K562 (cell line): ENCODE results near the gene CARD18. TPM values are rescaled to one million over a fixed set of nuclear protein-coding genes. Genes with fewer than 3 reads are reported as not detected.

Experiments
- ATAC-seq: fragments of 200-7000 bp; cut with Tn5 transposase; 3 replicates; pipeline ENCODE4 v1.9.1; 2020; ENCODE audit warnings: moderate library complexity
- BruUV-seq: library from RNA; stranded (reverse); fragments of 400-500 nt; replicated peaks from 2 replicates; lab custom pipeline; 2021; lab: Mats Ljungman, UMichigan
- CTCF ChIA-PET: fragments of 300-600 bp; formaldehyde crosslinking; extraction: SDS; loops from one replicate; lab custom pipeline; 2021; ENCODE audit warnings: low intra/inter-chr PET ratio; lab: Yijun Ruan, JAX
- POLR2A ChIA-PET: fragments of 300-600, 350-650 bp; sonication (Branson Sonifier 250); formaldehyde crosslinking; extraction: SDS; loops from one replicate; lab custom pipeline; 2021; ENCODE audit warnings: antibody characterized with exemption, inconsistent platforms; lab: Yijun Ruan, JAX
- DNase-seq, 4 experiments: peaks; one replicate each; pipeline versions ENCODE4 v3.0.0 to v3.0.0-alpha.2; 2011 to 2018; ENCODE audit warnings: low spot score in 3 of 4, mixed read lengths in 3 of 4; ENCODE audit errors: extremely low read depth in 1 of 4
- FAIRE-seq: peaks from 2 replicates; lab custom pipeline; 2011; peaks lifted over from hg19 to GRCh38; lab: Jason Lieb, UNC
- H2AFZ ChIP-seq: 2 replicates; pipeline ENCODE4 v1.6.0; 2011; ENCODE audit warnings: low read depth, low read length, control low read depth, inconsistent platforms
- H3K27ac ChIP-seq: fragments of 200-600 bp; 3 replicates; pipeline ENCODE4 v1.8.0; 2011; ENCODE audit warnings: low read depth, mild to moderate bottlenecking, control low read depth, inconsistent platforms, low read length, moderate library complexity, mixed read lengths; ENCODE audit errors: extremely low read depth
- H3K27me3 ChIP-seq, 2 experiments: fragments of 300-600 bp in 1 of 2; 2 replicates in 1 of 2; 3 replicates in 1 of 2; pipeline versions ENCODE4 v1.6.0 to v1.8.0; 2011; ENCODE audit warnings: inconsistent platforms in 2 of 2, low read length in 2 of 2, mild to moderate bottlenecking in 1 of 2, mixed read lengths in 1 of 2, moderate library complexity in 1 of 2; ENCODE audit not compliant: control insufficient read depth in 2 of 2, insufficient read depth in 2 of 2
- H3K36me3 ChIP-seq: fragments of 300-600 bp; 3 replicates; pipeline ENCODE4 v1.8.0; 2011; ENCODE audit warnings: mild to moderate bottlenecking, low read length, inconsistent platforms; ENCODE audit not compliant: control insufficient read depth, insufficient read depth
- H3K4me1 ChIP-seq, 2 experiments: fragments of 200-600 bp in 1 of 2; replicated peaks in 1 of 2; 2 replicates in 1 of 2; 3 replicates in 1 of 2; pipeline versions ENCODE4 v1.5.1 to v1.8.0; 2011; ENCODE audit warnings: inconsistent platforms in 2 of 2, low read length in 2 of 2, mild to moderate bottlenecking in 1 of 2, mixed read lengths in 1 of 2, moderate library complexity in 1 of 2; ENCODE audit not compliant: control insufficient read depth in 2 of 2, insufficient read depth in 2 of 2
- H3K4me2 ChIP-seq: 2 replicates; pipeline ENCODE4 v1.6.1; 2011; ENCODE audit warnings: low read length, control low read depth, inconsistent platforms, mixed read lengths; ENCODE audit not compliant: insufficient read depth
- H3K4me3 ChIP-seq: fragments of 200-600 bp; sonication (generic), shearing (Covaris generic); 2 replicates; pipeline ENCODE4 v1.5.1; 2016; ENCODE audit warnings: control low read depth, inconsistent platforms
- H3K79me2 ChIP-seq: fragments of 200-600 bp; 3 replicates; pipeline ENCODE4 v1.8.0; 2011; ENCODE audit warnings: low read length, inconsistent platforms; ENCODE audit not compliant: control insufficient read depth, insufficient read depth
- H3K9ac ChIP-seq, 2 experiments: 2 replicates each; pipeline versions ENCODE4 v1.6.0 to v1.6.1; 2011; ENCODE audit warnings: low read depth in 2 of 2, low read length in 2 of 2, control low read depth in 1 of 2, inconsistent platforms in 1 of 2, mild to moderate bottlenecking in 1 of 2, mixed read lengths in 1 of 2; ENCODE audit not compliant: insufficient read depth in 1 of 2
- H3K9me1 ChIP-seq: one replicate; pipeline ENCODE4 v1.6.0; 2011; ENCODE audit warnings: inconsistent platforms, mild to moderate bottlenecking, low read length, moderate library complexity; ENCODE audit not compliant: control insufficient read depth, insufficient read depth
- H3K9me3 ChIP-seq: replicated peaks from 2 replicates; pipeline ENCODE4 v1.5.1; 2011; ENCODE audit warnings: low read depth, low read length, inconsistent platforms; ENCODE audit not compliant: control insufficient read depth, insufficient read depth
- H4K20me1 ChIP-seq: replicated peaks from 2 replicates; pipeline ENCODE4 v1.6.1; 2011; ENCODE audit warnings: low read length, inconsistent platforms, mixed read lengths; ENCODE audit not compliant: control insufficient read depth, insufficient read depth
- ATF1 ChIP-seq, 2 experiments: fragments of 450-650 bp in 1 of 2; IDR thresholded peaks; 2 replicates each; pipeline ENCODE4 v1.6.1; 2016; ENCODE audit warnings: missing compliant biosample characterization in 1 of 2, missing genetic modification characterization in 1 of 2
- CCNT2 ChIP-seq: IDR thresholded peaks from 2 replicates; pipeline ENCODE4 v1.6.1; 2011; ENCODE audit warnings: borderline replicate concordance, low read depth, mild to moderate bottlenecking, moderate library complexity, mixed read lengths, low read length; ENCODE audit not compliant: insufficient read length; ENCODE audit errors: extremely low read depth
- CHAMP1 ChIP-seq: fragments of 450-650 bp; IDR thresholded peaks from 2 replicates; pipeline ENCODE4 v1.6.1; 2016; ENCODE audit warnings: mild to moderate bottlenecking
- CUX1 ChIP-seq: fragments of 200-800 bp; sonication (Bioruptor generic); IDR thresholded peaks from 2 replicates; pipeline ENCODE4 v1.6.1; 2016; ENCODE audit warnings: missing genetic modification characterization, missing compliant biosample characterization
- ELF2 ChIP-seq: fragments of 250-450 bp; sonication (Bioruptor Pico); IDR thresholded peaks from 2 replicates; pipeline ENCODE4 v1.5.0; 2021; ENCODE audit warnings: mild to moderate bottlenecking
- HNRNPH1 ChIP-seq: fragments of 200-400 bp; formaldehyde crosslinking; optimal IDR thresholded peaks from 2 replicates; pipeline ENCODE3; 2017; ENCODE audit warnings: low read depth, mild to moderate bottlenecking, low read length, moderate library complexity
- KLF13 ChIP-seq: fragments of 450-650 bp; IDR thresholded peaks from 2 replicates; pipeline ENCODE4 v1.6.1; 2016; ENCODE audit warnings: missing genetic modification characterization, low read depth, mild to moderate bottlenecking, missing compliant biosample characterization, moderate library complexity, borderline replicate concordance
- SMAD4 ChIP-seq: fragments of 250-450 bp; sonication (Bioruptor Pico); conservative IDR thresholded peaks from 2 replicates; pipeline ENCODE4 v1.8.0; 2021; ENCODE audit warnings: inconsistent platforms, mild to moderate bottlenecking, moderate library complexity
- TEAD1 ChIP-seq, 2 experiments: fragments of 450-650 bp in 1 of 2; sonication (generic) in 1 of 2; formaldehyde crosslinking; IDR thresholded peaks; 2 replicates each; pipeline versions ENCODE4 v1.4.0 to v1.8.0; 2020 to 2022; ENCODE audit warnings: mild to moderate bottlenecking in 2 of 2, missing genetic modification reagents in 1 of 2
- TRIM24 ChIP-seq, 2 experiments: fragments of 450-650 bp; IDR thresholded peaks; 2 replicates each; pipeline ENCODE4 v1.6.1; 2016
- U2AF2 ChIP-seq: fragments of 200-400 bp; formaldehyde crosslinking; optimal IDR thresholded peaks from 2 replicates; pipeline ENCODE3; 2017; ENCODE audit warnings: low read depth, mild to moderate bottlenecking, low read length
- XRCC3 ChIP-seq: fragments of 450-650 bp; IDR thresholded peaks from 2 replicates; pipeline ENCODE4 v1.6.1; 2017; ENCODE audit warnings: mild to moderate bottlenecking, moderate library complexity
- ZEB2 ChIP-seq: fragments of 450-650 bp; IDR thresholded peaks from 2 replicates; pipeline ENCODE4 v1.6.1; 2016
- ZNF41 ChIP-seq: fragments of 250-450 bp; sonication (Bioruptor Pico); conservative IDR thresholded peaks from 2 replicates; pipeline ENCODE4 v1.4.0; 2020; ENCODE audit warnings: mild to moderate bottlenecking
- ZNF75A ChIP-seq: fragments of 450-650 bp; formaldehyde crosslinking; IDR thresholded peaks from 2 replicates; pipeline ENCODE4 v1.4.0; 2020; ENCODE audit warnings: mild to moderate bottlenecking
- WGBS: fragments of 100-300 bp; shearing (Covaris generic); methylation state at CpG from one replicate; pipeline ENCODE4 v1.1.6; 2016; ENCODE audit warnings: low coverage, mixed read lengths; ENCODE audit not compliant: insufficient coverage; ENCODE audit errors: missing lambda C conversion rate; 5-methylcytosine and 5-hydroxymethylcytosine counted together
- in situ Hi-C: fragments of 300-500 bp; cut with MboI; formaldehyde crosslinking; loops from 4 replicates; pipeline ENCODE4 v1.15.0; 2018; ENCODE audit warnings: inconsistent platforms, mixed read lengths
- intact Hi-C: fragments of 100-400 bp; cut with micrococcal nuclease; formaldehyde crosslinking; loops from 2 replicates; pipeline ENCODE4 v1.14.2; 2022
- polyA plus RNA-seq, 8 experiments: library from polyadenylated mRNA; depleted of rRNA in 4 of 8; stranded (reverse) in 5 of 8; unstranded in 3 of 8; fragments of >200 nt; fragmentation: Nextera tagmentation in 2 of 8; fragmentation: Illumina TruSeq in 1 of 8; extraction: Ambion mirVana in 2 of 8; extraction: Trizol in 1 of 8; gene quantifications; 2 replicates each; pipeline versions ENCODE4 v1.2.1 to v1.2.3, GENCODE V29; 2011 to 2014; ENCODE audit warnings: inconsistent platforms in 1 of 8, missing spikeins in 1 of 8
- total RNA-seq, 7 experiments: library from RNA; depleted of rRNA in 6 of 7; stranded (reverse); fragments of >200 nt in 6 of 7; fragmentation: Illumina TruSeq in 2 of 7; extraction: Trizol in 2 of 7; gene quantifications; 2 replicates each; pipeline versions ENCODE4 v1.2.1 to v1.2.3, GENCODE V29; 2011 to 2021; ENCODE audit warnings: low replicate concordance in 1 of 7

CARD18 gene
- total and polyA plus RNA-seq, 9 of the 15 experiments (the other 6 are each of a cell fraction or from before 2014, with no cell fraction given) = 1.5 to 4.7 (median 2.9) TPM

- TF ChIP-seq CUX1 = no peak
- no peak for TF ChIP-seq CCNT2
- no peak for TF ChIP-seq ELF2 (CRISPR knock-in tag)
- TF ChIP-seq, all 486 proteins: peak for 0
These were observed 24.6 kb upstream of the CARD18 start (continued) for GRCh38 chr11:105164208-105164607.

GRCh38 chr11:105162506-105162905 lies 22.9 kb upstream of the CARD18 start:
- in situ Hi-C loops = no loop called here
- H4K20me1 ChIP-seq = no peaks in the 10 kb centered on the region
- POLR2A ChIA-PET = no interaction called here
- intact Hi-C loops = no loop called here
- CTCF ChIA-PET = no interaction called here
- WGBS = 0% methylated on average over 1 of the region's 1 CpG
- no peaks in the 10 kb centered on the region for H3K79me2 ChIP-seq
- H2AFZ ChIP-seq = no peak overlapping the region
- no peaks in the 10 kb centered on the region for H3K36me3 ChIP-seq
- H3K4me1 ChIP-seq = no peaks in the 10 kb centered on the region
- no peaks in the 10 kb centered on the region for H3K9me1 ChIP-seq
- H3K4me3 ChIP-seq = no peak overlapping the region
- no peaks in the 10 kb centered on the region for H3K27me3 ChIP-seq
- H3K9me3 ChIP-seq = no peaks in the 10 kb centered on the region
- FAIRE-seq (no peak), DNase-seq (no peak), ATAC-seq (no peak)
- H3K27ac ChIP-seq = no peak overlapping the region
- no peak overlapping the region for H3K9ac ChIP-seq
- BruUV-seq = no TSS peak
- H3K4me2 ChIP-seq = no peak overlapping the region
- no peak for TF ChIP-seq XRCC3
- no peak for TF ChIP-seq U2AF2
- TF ChIP-seq ZNF75A (CRISPR knock-in tag) = no peak
- no peak for TF ChIP-seq HNRNPH1
- no peak for TF ChIP-seq TRIM24 (IDR thresholded peaks at IDR 0.05)
- no peak for TF ChIP-seq ZEB2
- TF ChIP-seq CHAMP1 = no peak
- TF ChIP-seq ATF1 (CRISPR knock-in tag; IDR thresholded peaks at IDR 0.05) = no peak
- TF ChIP-seq ATF1 (tag; IDR thresholded peaks at IDR 0.05) = no peak
- no peak for TF ChIP-seq ZNF41 (CRISPR knock-in tag)
- no peak for TF ChIP-seq SMAD4
- TF ChIP-seq TEAD1 (CRISPR knock-in tag; IDR thresholded peaks at IDR 0.05) = no peak
- TF ChIP-seq KLF13 = no peak
